ENCODE results near the gene CCDC14. TPM values are rescaled to one million over a fixed set of nuclear protein-coding genes. Genes with fewer than 3 reads are reported as not detected.

The CCDC14 gene
- polyA plus RNA-seq, 1 donor (not counting 4 experiments of a cell fraction or from before 2014, with no cell fraction given): 50.5 TPM

DNA sequence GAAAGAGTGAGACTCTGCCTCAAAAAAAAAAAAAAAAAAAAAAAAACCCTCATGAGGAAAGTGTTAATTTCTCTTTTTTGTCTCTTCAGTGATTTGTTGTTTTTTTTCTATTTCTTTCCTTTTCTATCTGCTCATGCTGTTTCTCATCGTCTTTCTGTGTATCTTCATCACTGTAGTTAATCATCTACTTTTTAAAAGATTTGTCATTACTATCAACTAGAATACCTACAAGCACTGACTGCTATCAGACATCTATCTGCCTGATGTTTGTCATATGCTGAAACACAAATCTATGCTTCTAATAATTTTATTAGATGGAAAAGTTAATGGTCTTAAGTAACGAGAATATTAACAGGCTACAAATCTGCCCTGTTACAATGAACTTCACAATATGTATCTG lies 26.8 kb downstream of the CCDC14 start:
- no peaks in the 10 kb centered on the region for H3K4me1 ChIP-seq (ENCODE audit: control insufficient read depth, extremely low read depth, insufficient read depth, low read length)
- no peaks in the 10 kb centered on the region for H3K79me2 ChIP-seq (ENCODE audit: control insufficient read depth, insufficient read depth, low read length)
- no peaks in the 10 kb centered on the region for H4K20me1 ChIP-seq (ENCODE audit: control insufficient read depth, extremely low read depth, insufficient read depth, low read length)
- no peaks in the 10 kb centered on the region for H3K9me3 ChIP-seq (ENCODE audit: control insufficient read depth, low read depth, low read length)
- H3K4me3 ChIP-seq (ENCODE audit: control insufficient read depth in 2 of 3, extremely low read depth in 1 of 3, insufficient read depth in 2 of 3, low read depth in 1 of 3, low read length in 3 of 3): no peak overlapping the region
- H3K27ac ChIP-seq (ENCODE audit: control insufficient read depth, insufficient read depth, low read length): no peak overlapping the region
- FAIRE-seq: no peak
- H3K9me1 ChIP-seq (ENCODE audit: control insufficient read depth, extremely low read depth, insufficient read depth, low read length): no peaks in the 10 kb centered on the region
- H3K9ac ChIP-seq (ENCODE audit: control insufficient read depth, extremely low read depth, insufficient read depth, low read length): no peak overlapping the region
- no peak overlapping the region for H3K4me2 ChIP-seq (ENCODE audit: control insufficient read depth, extremely low read depth, insufficient read depth, low read depth, low read length)
- TF ChIP-seq, protein P1, sequence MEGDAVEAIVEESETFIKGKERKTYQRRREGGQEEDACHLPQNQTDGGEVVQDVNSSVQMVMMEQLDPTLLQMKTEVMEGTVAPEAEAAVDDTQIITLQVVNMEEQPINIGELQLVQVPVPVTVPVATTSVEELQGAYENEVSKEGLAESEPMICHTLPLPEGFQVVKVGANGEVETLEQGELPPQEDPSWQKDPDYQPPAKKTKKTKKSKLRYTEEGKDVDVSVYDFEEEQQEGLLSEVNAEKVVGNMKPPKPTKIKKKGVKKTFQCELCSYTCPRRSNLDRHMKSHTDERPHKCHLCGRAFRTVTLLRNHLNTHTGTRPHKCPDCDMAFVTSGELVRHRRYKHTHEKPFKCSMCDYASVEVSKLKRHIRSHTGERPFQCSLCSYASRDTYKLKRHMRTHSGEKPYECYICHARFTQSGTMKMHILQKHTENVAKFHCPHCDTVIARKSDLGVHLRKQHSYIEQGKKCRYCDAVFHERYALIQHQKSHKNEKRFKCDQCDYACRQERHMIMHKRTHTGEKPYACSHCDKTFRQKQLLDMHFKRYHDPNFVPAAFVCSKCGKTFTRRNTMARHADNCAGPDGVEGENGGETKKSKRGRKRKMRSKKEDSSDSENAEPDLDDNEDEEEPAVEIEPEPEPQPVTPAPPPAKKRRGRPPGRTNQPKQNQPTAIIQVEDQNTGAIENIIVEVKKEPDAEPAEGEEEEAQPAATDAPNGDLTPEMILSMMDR (optimal IDR thresholded peaks at IDR 0.05 in 1 of 3, IDR thresholded peaks at IDR 0.05 in 1 of 3, conservative IDR thresholded peaks at IDR 0.05 in 1 of 3; ENCODE audit: extremely low read depth in 1 of 3, insufficient read depth in 2 of 3, low read length in 3 of 3): no peak
- TF ChIP-seq EZH2 (IDR thresholded peaks at IDR 0.05; ENCODE audit: low read length): no peak
- dilution Hi-C loops (cut with MboI; ENCODE audit: extremely low pct_ligation_motif_present, low sequenced_read_pairs): no loop called here
- H3K36me3 ChIP-seq (ENCODE audit: control insufficient read depth in 2 of 2, extremely low read depth in 1 of 2, insufficient read depth in 2 of 2, low read length in 2 of 2): peaks cover 0 to 4% of the 10 kb centered on the region in 2 experiments
- H2AFZ ChIP-seq (ENCODE audit: control insufficient read depth, low read length): no peak overlapping the region
- H3K27me3 ChIP-seq (ENCODE audit: control insufficient read depth, extremely low read depth, insufficient read depth, low read length): no peaks in the 10 kb centered on the region
- DNase-seq (ENCODE audit: low read depth, low spot score): no peak

DNA sequence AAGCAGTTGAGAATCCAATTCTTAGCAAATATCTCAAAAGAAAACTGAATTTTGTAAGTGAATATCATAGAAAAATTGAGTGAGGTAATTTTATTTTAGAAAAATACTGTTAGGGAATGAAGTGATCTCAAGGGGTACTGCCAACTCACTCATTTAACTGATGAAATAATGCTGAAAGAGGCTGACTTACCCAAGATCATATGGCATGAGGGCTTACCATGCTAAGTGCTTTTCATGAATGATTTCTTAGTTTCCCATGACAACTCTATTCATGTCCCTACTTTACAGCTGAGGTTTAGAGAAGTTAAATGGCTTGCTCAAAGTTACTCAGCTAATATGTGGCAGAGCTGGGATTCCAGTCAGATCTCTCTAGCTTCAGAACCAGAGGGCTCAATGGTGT lies 30.6 kb downstream of the CCDC14 start:
- no peaks in the 10 kb centered on the region for H3K9me3 ChIP-seq (ENCODE audit: control insufficient read depth, low read depth, low read length)
- no peak overlapping the region for H2AFZ ChIP-seq (ENCODE audit: control insufficient read depth, low read length)
- H3K27ac ChIP-seq (ENCODE audit: control insufficient read depth, insufficient read depth, low read length): no peak overlapping the region
- H4K20me1 ChIP-seq (ENCODE audit: control insufficient read depth, extremely low read depth, insufficient read depth, low read length): no peaks in the 10 kb centered on the region
- no peak overlapping the region for H3K4me2 ChIP-seq (ENCODE audit: control insufficient read depth, extremely low read depth, insufficient read depth, low read depth, low read length)
- no peaks in the 10 kb centered on the region for H3K9me1 ChIP-seq (ENCODE audit: control insufficient read depth, extremely low read depth, insufficient read depth, low read length)
- H3K27me3 ChIP-seq (ENCODE audit: control insufficient read depth, extremely low read depth, insufficient read depth, low read length): no peaks in the 10 kb centered on the region
- H3K4me3 ChIP-seq (ENCODE audit: control insufficient read depth in 2 of 3, extremely low read depth in 1 of 3, insufficient read depth in 2 of 3, low read depth in 1 of 3, low read length in 3 of 3): no peak overlapping the region
- H3K4me1 ChIP-seq (ENCODE audit: control insufficient read depth, extremely low read depth, insufficient read depth, low read length): no peaks in the 10 kb centered on the region
- dilution Hi-C loops (cut with MboI; ENCODE audit: extremely low pct_ligation_motif_present, low sequenced_read_pairs): no loop called here
- TF ChIP-seq, protein P1 (optimal IDR thresholded peaks at IDR 0.05 in 1 of 3, IDR thresholded peaks at IDR 0.05 in 1 of 3, conservative IDR thresholded peaks at IDR 0.05 in 1 of 3; ENCODE audit: extremely low read depth in 1 of 3, insufficient read depth in 2 of 3, low read length in 3 of 3): no peak
- TF ChIP-seq EZH2 (IDR thresholded peaks at IDR 0.05; ENCODE audit: low read length): no peak
- DNase-seq (ENCODE audit: low read depth, low spot score) (no peak), FAIRE-seq (no peak)
- peaks cover 0 to 4% of the 10 kb centered on the region in 2 experiments for H3K36me3 ChIP-seq (ENCODE audit: control insufficient read depth in 2 of 2, extremely low read depth in 1 of 2, insufficient read depth in 2 of 2, low read length in 2 of 2)
- H3K79me2 ChIP-seq (ENCODE audit: control insufficient read depth, insufficient read depth, low read length): no peaks in the 10 kb centered on the region
- no peak overlapping the region for H3K9ac ChIP-seq (ENCODE audit: control insufficient read depth, extremely low read depth, insufficient read depth, low read length)
